GM18526 (cell line): Measurements from ENCODE around the gene JAZF1.

ENCODE experiments used
- POLR2A ChIP-seq: IDR thresholded peaks from 3 replicates; pipeline ENCODE4 v1.6.1; 2011; ENCODE audit not compliant: insufficient read length; ENCODE audit errors: extremely low read depth

The JAZF1 gene

DNA sequence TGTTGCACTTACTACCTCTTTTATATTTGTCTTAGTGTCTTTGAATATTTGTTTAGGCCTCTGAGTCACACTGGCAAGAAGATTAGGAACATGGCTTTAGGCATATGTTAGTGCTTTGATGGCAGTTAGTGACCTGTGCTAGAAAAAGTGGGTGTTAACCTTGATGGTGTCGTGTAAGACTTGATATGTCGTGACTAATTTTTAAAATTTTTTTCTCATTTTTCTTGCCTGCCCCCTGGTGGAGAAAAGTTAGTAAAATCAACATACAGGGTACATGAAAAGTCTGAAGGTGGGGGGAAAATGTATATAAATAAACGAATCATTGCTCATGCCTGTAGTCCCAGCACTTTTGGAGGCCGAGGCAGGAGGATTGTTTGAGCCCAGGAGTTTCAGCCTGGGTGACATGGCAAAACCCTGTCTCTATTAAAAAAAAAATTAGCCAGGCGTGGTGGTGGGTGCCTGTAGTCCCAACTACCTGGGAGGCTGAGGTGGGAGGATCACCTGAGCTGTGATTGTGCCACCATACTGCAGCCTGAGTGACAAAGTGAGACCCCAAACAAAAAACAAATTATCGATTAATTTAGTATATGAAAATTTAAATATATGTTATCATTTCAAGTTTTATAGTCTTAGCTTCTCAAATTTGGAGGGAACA is 396.1 kb downstream of the JAZF1 start:
- no peak for TF ChIP-seq POLR2A

GRCh38 chr7:27782849-27783248 is 397.7 kb downstream of the JAZF1 start:
- no peak for TF ChIP-seq POLR2A

GRCh38 chr7:27781188-27781587 is 399.4 kb downstream of the JAZF1 start:
- no peak for TF ChIP-seq POLR2A
